Measurements from ENCODE around the gene HMCN2. TPM values are rescaled to one million over a fixed set of nuclear protein-coding genes. Genes with fewer than 3 reads are reported as not detected.

HMCN2 gene
- total RNA-seq, 4 donors from 2014 or later: 9.1 to 38.6 (median 12.5) TPM

DNA sequence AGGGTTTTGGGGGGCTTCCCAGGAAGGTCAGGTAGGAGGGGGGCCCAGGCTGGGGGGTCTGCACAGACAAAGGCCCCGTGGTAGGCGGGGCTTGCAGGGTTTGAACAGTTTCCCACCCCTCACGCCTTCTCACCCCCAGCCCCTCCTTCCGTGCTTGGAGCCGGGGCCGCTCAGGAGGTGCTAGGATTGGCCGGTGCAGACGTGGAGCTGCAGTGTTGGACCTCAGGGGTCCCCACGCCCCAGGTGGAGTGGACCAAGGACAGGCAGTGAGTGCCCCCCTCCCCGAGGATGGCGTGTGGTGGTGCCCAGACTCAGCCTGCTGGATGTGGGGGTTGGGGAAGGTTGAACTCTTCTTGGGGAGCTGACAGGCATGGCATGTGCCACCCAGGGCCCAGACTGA is 83.8 kb downstream of the HMCN2 start:
- Histone ChIP-seq H3K27me3 (no peaks in the 10 kb centered on the region), H3K4me3 (no peak overlapping the region), H3K9me3 (no peaks in the 10 kb centered on the region), H3K4me1 (no peaks in the 10 kb centered on the region), H3K36me3 (peaks cover 0 to 20% (median 6%) of the 10 kb centered on the region in 4 donors), H3K27ac (replicated peaks in 1 of 4) (no peak overlapping the region)
- DNase-seq (ENCODE audit: extremely low spot score): no peak
- TF ChIP-seq POLR2AphosphoS5 (IDR thresholded peaks at IDR 0.05) (no peak), EP300 (IDR thresholded peaks at IDR 0.05) (no peak), POLR2A (IDR thresholded peaks at IDR 0.05; ENCODE audit: low read depth) (no peak)
- TF ChIP-seq, protein P1, sequence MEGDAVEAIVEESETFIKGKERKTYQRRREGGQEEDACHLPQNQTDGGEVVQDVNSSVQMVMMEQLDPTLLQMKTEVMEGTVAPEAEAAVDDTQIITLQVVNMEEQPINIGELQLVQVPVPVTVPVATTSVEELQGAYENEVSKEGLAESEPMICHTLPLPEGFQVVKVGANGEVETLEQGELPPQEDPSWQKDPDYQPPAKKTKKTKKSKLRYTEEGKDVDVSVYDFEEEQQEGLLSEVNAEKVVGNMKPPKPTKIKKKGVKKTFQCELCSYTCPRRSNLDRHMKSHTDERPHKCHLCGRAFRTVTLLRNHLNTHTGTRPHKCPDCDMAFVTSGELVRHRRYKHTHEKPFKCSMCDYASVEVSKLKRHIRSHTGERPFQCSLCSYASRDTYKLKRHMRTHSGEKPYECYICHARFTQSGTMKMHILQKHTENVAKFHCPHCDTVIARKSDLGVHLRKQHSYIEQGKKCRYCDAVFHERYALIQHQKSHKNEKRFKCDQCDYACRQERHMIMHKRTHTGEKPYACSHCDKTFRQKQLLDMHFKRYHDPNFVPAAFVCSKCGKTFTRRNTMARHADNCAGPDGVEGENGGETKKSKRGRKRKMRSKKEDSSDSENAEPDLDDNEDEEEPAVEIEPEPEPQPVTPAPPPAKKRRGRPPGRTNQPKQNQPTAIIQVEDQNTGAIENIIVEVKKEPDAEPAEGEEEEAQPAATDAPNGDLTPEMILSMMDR (IDR thresholded peaks at IDR 0.05): no peak
- WGBS: 82% methylated on average over 11 of the region's 11 CpGs
- intact Hi-C loops (cut with DNase I): no loop called here

DNA sequence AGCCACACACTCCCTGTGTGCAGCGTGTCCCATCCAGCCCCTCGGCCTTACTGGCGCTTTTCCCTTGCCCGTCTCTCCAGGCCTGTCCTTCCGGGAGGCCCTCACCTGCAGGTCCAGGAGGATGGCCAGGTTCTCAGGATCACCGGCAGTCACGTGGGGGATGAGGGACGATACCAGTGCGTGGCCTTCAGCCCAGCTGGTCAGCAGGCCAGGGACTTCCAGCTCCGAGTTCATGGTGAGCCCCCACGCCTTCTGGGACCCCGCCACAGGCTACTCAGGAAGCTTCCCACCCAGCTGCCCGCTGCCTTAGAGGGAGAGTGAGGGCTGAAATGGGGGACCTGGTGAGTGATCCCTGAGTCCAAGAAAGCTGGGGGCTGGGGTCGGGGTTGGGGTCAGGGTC is 85.8 kb downstream of the HMCN2 start:
- H3K27me3 ChIP-seq: no peaks in the 10 kb centered on the region
- no peak for DNase-seq (ENCODE audit: extremely low spot score)
- TF ChIP-seq EP300 (IDR thresholded peaks at IDR 0.05): no peak
- TF ChIP-seq POLR2AphosphoS5 (IDR thresholded peaks at IDR 0.05): no peak
- TF ChIP-seq, protein P1 (IDR thresholded peaks at IDR 0.05): no peak
- TF ChIP-seq POLR2A (IDR thresholded peaks at IDR 0.05; ENCODE audit: low read depth): no peak
- no peaks in the 10 kb centered on the region for H3K9me3 ChIP-seq
- H3K27ac ChIP-seq (replicated peaks in 1 of 4): no peak overlapping the region
- intact Hi-C loops (cut with DNase I): loop anchor here (5.0 kb wide), 1 partner anchor 254 kb away; no protein-coding TSS in a partner anchor
- H3K36me3 ChIP-seq: peaks cover 0 to 39% (median 15%) of the 10 kb centered on the region in 4 donors
- 88% methylated on average over 10 of the region's 14 CpGs for WGBS
- no peaks in the 10 kb centered on the region for H3K4me1 ChIP-seq
- no peak overlapping the region for H3K4me3 ChIP-seq

- 83% methylated on average over 10 of the region's 10 CpGs for WGBS
- Histone ChIP-seq H3K4me3 (no peak overlapping the region), H3K27me3 (no peaks in the 10 kb centered on the region), H3K9me3 (no peaks in the 10 kb centered on the region), H3K36me3 (peaks cover 0 to 41% (median 15%) of the 10 kb centered on the region in 4 donors), H3K4me1 (no peaks in the 10 kb centered on the region), H3K27ac (replicated peaks in 1 of 4) (no peak overlapping the region)
- intact Hi-C loops (cut with DNase I): loop anchor here (5.0 kb wide), 1 partner anchor 255 kb away; no protein-coding TSS in a partner anchor
- TF ChIP-seq EP300 (IDR thresholded peaks at IDR 0.05) (no peak), POLR2AphosphoS5 (IDR thresholded peaks at IDR 0.05) (no peak), POLR2A (IDR thresholded peaks at IDR 0.05; ENCODE audit: low read depth) (no peak)
- TF ChIP-seq, protein P1 (IDR thresholded peaks at IDR 0.05): no peak
- DNase-seq (ENCODE audit: extremely low spot score): no peak
Measured at GRCh38 chr9:130352081-130352480, 86.5 kb downstream of the HMCN2 start.

DNA sequence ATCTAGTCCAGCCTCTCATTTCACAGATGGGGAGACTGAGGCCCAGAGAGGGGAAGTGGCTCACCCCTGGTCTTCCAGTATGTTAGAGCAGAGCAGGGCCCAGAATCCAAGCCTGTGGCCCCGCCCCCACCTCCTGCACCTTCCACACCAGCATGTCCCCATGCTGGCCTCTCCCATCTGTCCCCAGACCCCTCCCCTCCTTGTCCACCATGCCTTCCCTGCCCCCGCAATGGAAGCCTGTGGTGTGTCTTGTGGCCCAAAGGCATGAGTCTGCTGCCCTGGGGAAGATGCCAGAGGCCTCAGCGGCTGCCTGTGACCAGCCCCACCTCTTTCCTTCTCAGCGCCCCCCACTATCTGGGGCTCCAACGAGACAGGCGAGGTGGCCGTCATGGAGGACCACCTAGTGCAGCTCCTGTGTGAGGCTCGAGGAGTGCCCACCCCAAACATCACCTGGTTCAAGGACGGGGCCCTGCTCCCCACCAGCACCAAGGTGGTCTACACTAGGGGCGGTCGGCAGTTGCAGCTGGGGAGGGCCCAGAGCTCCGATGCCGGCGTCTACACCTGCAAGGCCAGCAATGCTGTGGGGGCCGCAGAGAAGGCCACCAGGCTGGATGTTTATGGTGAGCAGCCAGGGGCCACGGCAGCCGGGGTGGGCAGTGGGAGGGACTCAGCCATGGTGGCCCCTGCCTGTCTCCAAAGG is 87.2 kb downstream of the HMCN2 start:
- H3K27ac ChIP-seq (replicated peaks in 1 of 4): no peak overlapping the region
- H3K36me3 ChIP-seq: peaks cover 0 to 35% (median 15%) of the 10 kb centered on the region in 4 donors
- TF ChIP-seq EP300 (IDR thresholded peaks at IDR 0.05) (no peak), POLR2AphosphoS5 (IDR thresholded peaks at IDR 0.05) (no peak), POLR2A (IDR thresholded peaks at IDR 0.05; ENCODE audit: low read depth) (no peak)
- TF ChIP-seq, protein P1 (IDR thresholded peaks at IDR 0.05): no peak
- H3K4me3 ChIP-seq: no peak overlapping the region
- no peaks in the 10 kb centered on the region for H3K27me3 ChIP-seq
- H3K9me3 ChIP-seq: no peaks in the 10 kb centered on the region
- peaks cover 0 to 2% (median 0%) of the 10 kb centered on the region in 4 donors for H3K4me1 ChIP-seq
- DNase-seq (ENCODE audit: extremely low spot score): no peak
- intact Hi-C loops (cut with DNase I): loop anchor here (5.0 kb wide), 1 partner anchor 255 kb away; no protein-coding TSS in a partner anchor
- WGBS: 98% methylated on average over 7 of the region's 17 CpGs

All from esophagus muscularis mucosa (tissue), 4 donors.